Common myeloid progenitor, CD34-positive (primary cell): ENCODE measurements around the gene IRF9.
A peak's percentile ranks its signal among the peaks of the same experiment; 100 is the strongest.

Source experiments
- CTCF ChIA-PET: fragments of 350-600 bp; sonication (Branson Sonifier 250); formaldehyde crosslinking; loops from one replicate; lab custom pipeline; 2021; ENCODE audit warnings: antibody characterized with exemption; lab: Charles Lee
- POLR2A ChIA-PET: fragments of 350-600 bp; sonication (Branson Sonifier 250); formaldehyde crosslinking; loops from one replicate; lab custom pipeline; 2021; ENCODE audit warnings: antibody characterized with exemption; lab: Charles Lee
- DNase-seq, 3 donors: peaks; one replicate each; pipeline versions ENCODE4 v3.0.0 to v3.0.0-alpha.2; 2013
- H3K27ac ChIP-seq, 2 experiments: 1 replicate in 1 of 2; 2 replicates in 1 of 2; pipeline ENCODE4 v1.7.0; 2013; ENCODE audit warnings: inconsistent platforms in 2 of 2, low read length in 2 of 2, mild to moderate bottlenecking in 2 of 2, low read depth in 1 of 2, moderate library complexity in 1 of 2; ENCODE audit not compliant: severe bottlenecking in 2 of 2, insufficient read depth in 1 of 2, poor library complexity in 1 of 2
- H3K27me3 ChIP-seq, 5 experiments: replicated peaks in 2 of 5; 1 replicate in 3 of 5; 2 replicates in 2 of 5; pipeline versions ENCODE4 v1.6.1 to v1.7.0; 2013; ENCODE audit warnings: low read length in 4 of 5, mild to moderate bottlenecking in 2 of 5, moderate library complexity in 2 of 5, inconsistent platforms in 1 of 5; ENCODE audit not compliant: insufficient read depth in 5 of 5, control insufficient read depth in 4 of 5
- H3K36me3 ChIP-seq, 4 experiments: 1 replicate in 2 of 4; 2 replicates in 2 of 4; pipeline versions ENCODE4 v1.6.1 to v1.7.0; 2013; ENCODE audit warnings: low read length in 3 of 4, control low read depth in 1 of 4, mild to moderate bottlenecking in 1 of 4; ENCODE audit not compliant: control insufficient read depth in 4 of 4, insufficient read depth in 4 of 4
- H3K4me1 ChIP-seq, 4 experiments: 1 replicate in 3 of 4; 2 replicates in 1 of 4; pipeline versions ENCODE4 v1.6.1 to v1.7.1; 2013; ENCODE audit warnings: low read length in 3 of 4, mild to moderate bottlenecking in 3 of 4, control low read depth in 1 of 4, inconsistent platforms in 1 of 4, moderate library complexity in 1 of 4; ENCODE audit not compliant: control insufficient read depth in 4 of 4, insufficient read depth in 4 of 4; ENCODE audit errors: control extremely low read depth in 1 of 4
- H3K4me3 ChIP-seq, 7 experiments: 1 replicate in 4 of 7; 2 replicates in 3 of 7; pipeline versions ENCODE4 v1.5.1 to v1.7.0; 2013; ENCODE audit warnings: mild to moderate bottlenecking in 7 of 7, low read length in 6 of 7, moderate library complexity in 6 of 7, inconsistent platforms in 2 of 7, low read depth in 2 of 7, control low read depth in 1 of 7; ENCODE audit not compliant: insufficient read depth in 4 of 7, control insufficient read depth in 1 of 7; ENCODE audit errors: extremely low read depth in 1 of 7
- H3K9me3 ChIP-seq, 5 experiments: 1 replicate in 4 of 5; 2 replicates in 1 of 5; pipeline versions ENCODE4 v1.6.1 to v1.7.1; 2013; ENCODE audit warnings: low read length in 4 of 5, mild to moderate bottlenecking in 2 of 5, inconsistent platforms in 1 of 5, low read depth in 1 of 5, moderate library complexity in 1 of 5; ENCODE audit not compliant: control insufficient read depth in 4 of 5, insufficient read depth in 2 of 5; ENCODE audit errors: control extremely low read depth in 1 of 5
- WGBS: methylation state at CpG from one replicate; pipeline ENCODE4 v1.1.5; 2013; ENCODE audit not compliant: insufficient coverage; 5-methylcytosine and 5-hydroxymethylcytosine counted together

The IRF9 gene

GRCh38 chr14:24215495-24216344 is 54.7 kb downstream of the IRF9 start, which contains the start of gene MDP1:
TSS of gene MDP1 (minus strand) at chr14:24216066. CDS start at chr14:24215955, 111 bp downstream.
- under 1% methylated on average over 30 of the region's 40 CpGs for WGBS
- peak; percentile 94 to 97 (median 96) for DNase-seq
- POLR2A ChIA-PET = interaction anchor here (0.6 to 1.3 kb wide), 5 partner anchors 26 to 55 kb away, joined by 3 to 4 read pairs (median 3); partner anchors contain the start of genes IPO4 and TINF2

More at GRCh38 chr14:24215495-24216344, 54.7 kb downstream of the IRF9 start, which contains the start of gene MDP1:
- CTCF ChIA-PET = interaction anchor here (0.8 to 3.4 kb wide), 18 partner anchors 10 to 150 kb away, joined by 3 to 31 read pairs (median 5); partner anchors contain the start of genes CIDEB, GMPR2, NEDD8 and RABGGTA
- Histone ChIP-seq H3K27ac (peak within 1 kb of the TSS; percentile 54 to 84), H3K36me3 (peaks cover 0 to 25% (median 12%) of the 10 kb centered on the region in 4 experiments), H3K27me3 (no peaks in the 10 kb centered on the region), H3K4me3 (peak within 1 kb of the TSS; percentile 53 to 99 (median 99)), H3K4me1 (peaks cover 7 to 33% (median 26%) of the 10 kb centered on the region in 4 experiments), H3K9me3 (no peaks in the 10 kb centered on the region)
